Loucy (cell line): ENCODE data around the gene ATRAID.

Experiments
- EZH2phosphoT487 ChIP-seq: fragments of 200-600 bp; IDR thresholded peaks from 2 replicates; pipeline ENCODE4 v1.6.1; 2018; ENCODE audit warnings: antibody characterized with exemption, mild to moderate bottlenecking, moderate library complexity, borderline replicate concordance
- TF ChIP-seq, protein P1 (sequence below): fragments of 200-600 bp; sonication (generic); conservative IDR thresholded peaks from 2 replicates; pipeline ENCODE4 v1.5.1; 2014; ENCODE audit warnings: mild to moderate bottlenecking, antibody characterized with exemption, low read length

DNA sequence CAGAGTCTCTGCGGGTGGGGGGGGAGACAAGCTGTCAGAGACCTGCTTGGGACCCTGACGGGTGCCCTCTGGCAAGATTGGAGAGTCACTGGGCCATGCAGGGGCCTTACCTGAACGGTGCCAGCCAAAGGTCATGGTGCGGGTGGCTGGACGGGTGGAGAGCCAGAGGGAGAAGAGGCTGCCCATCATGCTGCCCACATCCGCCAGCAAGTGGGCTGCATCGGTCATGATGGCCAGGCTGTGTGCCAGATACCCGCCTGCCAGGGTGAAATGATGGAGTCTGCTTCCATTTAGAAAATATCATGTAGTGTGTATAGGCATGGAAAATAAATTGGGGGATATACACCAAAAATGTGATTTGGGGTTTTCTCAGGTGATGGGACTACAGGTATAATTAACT is 46.2 kb downstream of the ATRAID start:
- TF ChIP-seq, protein P1, sequence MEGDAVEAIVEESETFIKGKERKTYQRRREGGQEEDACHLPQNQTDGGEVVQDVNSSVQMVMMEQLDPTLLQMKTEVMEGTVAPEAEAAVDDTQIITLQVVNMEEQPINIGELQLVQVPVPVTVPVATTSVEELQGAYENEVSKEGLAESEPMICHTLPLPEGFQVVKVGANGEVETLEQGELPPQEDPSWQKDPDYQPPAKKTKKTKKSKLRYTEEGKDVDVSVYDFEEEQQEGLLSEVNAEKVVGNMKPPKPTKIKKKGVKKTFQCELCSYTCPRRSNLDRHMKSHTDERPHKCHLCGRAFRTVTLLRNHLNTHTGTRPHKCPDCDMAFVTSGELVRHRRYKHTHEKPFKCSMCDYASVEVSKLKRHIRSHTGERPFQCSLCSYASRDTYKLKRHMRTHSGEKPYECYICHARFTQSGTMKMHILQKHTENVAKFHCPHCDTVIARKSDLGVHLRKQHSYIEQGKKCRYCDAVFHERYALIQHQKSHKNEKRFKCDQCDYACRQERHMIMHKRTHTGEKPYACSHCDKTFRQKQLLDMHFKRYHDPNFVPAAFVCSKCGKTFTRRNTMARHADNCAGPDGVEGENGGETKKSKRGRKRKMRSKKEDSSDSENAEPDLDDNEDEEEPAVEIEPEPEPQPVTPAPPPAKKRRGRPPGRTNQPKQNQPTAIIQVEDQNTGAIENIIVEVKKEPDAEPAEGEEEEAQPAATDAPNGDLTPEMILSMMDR: no peak
- TF ChIP-seq EZH2phosphoT487: no peak
